ENCODE measurements around the gene PRR36. TPM values are rescaled to one million over a fixed set of nuclear protein-coding genes. Genes with fewer than 3 reads are reported as not detected.
"Not testable (repeated sequence)": the region's sequence is repeated elsewhere in the genome, so short reads cannot be mapped to it uniquely, and the experiment has no call there.

Gene PRR36
- total RNA-seq, 1 experiment from 2014 or later: 21.9 TPM

DNA sequence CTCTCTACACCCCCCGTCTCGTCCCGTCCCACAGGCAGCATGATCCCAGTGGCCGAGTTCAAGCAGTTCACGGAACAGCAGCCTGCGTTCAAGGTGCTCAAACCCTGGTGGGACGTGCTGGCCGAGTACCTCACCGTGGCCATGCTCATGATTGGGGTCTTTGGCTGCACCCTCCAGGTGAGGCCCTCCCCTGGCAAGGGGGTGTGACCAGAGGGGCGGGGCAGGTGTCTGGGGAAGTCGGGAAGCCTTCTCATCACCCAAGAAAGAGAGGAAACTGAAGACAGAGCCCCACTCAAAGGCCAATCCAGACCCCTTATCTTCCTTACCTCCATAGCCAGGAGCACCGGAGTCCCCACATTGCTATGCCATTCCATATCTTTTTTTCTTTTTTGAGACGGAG, 21.4 kb upstream of the PRR36 start (continued):
- TF ChIP-seq ZNF423 (CRISPR knock-in tag; IDR thresholded peaks at IDR 0.05) (no peak), FOXK1 (CRISPR knock-in tag; IDR thresholded peaks at IDR 0.05) (no peak), HMGA2 (CRISPR knock-in tag; IDR thresholded peaks at IDR 0.05) (no peak)
- TF ChIP-seq, protein P1, sequence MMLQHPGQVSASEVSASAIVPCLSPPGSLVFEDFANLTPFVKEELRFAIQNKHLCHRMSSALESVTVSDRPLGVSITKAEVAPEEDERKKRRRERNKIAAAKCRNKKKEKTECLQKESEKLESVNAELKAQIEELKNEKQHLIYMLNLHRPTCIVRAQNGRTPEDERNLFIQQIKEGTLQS (CRISPR knock-in tag; conservative IDR thresholded peaks at IDR 0.05): no peak
- TF ChIP-seq, protein P2, sequence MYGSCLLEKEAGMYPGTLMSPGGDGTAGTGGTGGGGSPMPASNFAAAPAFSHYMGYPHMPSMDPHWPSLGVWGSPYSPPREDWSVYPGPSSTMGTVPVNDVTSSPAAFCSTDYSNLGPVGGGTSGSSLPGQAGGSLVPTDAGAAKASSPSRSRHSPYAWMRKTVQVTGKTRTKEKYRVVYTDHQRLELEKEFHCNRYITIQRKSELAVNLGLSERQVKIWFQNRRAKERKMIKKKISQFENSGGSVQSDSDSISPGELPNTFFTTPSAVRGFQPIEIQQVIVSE (CRISPR knock-in tag; IDR thresholded peaks at IDR 0.05; ENCODE audit: borderline replicate concordance): no peak

DNA sequence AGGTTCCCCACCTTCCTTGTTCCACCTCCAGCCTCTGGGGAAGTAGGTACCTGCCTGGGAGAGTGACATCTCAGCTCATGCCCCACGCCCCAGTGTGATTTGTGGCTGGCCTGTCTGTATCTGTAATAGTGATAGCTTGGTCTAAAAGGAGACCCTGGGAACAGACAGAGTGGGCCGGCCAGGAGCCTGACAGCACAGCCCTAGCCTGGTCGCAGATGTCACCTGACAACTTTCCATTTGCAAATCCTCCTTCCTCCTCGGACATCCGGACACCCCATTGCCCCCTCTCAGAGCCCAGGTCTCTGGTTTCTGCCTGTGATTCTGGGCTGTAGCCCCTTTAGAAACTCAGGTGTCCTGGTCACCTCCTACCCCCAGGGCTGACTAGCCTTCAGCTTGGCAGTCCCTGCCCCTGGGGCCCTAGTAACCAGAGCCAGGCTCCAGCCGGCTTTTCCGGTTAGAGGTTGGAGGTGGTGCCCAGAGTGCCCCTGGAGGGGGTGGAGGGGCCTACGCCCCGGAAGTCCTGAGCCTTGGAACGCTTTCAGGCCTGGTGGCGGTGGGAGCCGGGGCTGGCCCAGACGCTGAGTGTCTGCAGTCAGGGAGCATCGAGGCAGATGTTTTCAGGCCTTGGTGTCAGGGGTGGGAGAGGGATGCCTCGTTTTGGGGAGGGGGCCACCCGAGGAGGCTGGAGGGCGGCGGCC, 20.6 kb upstream of the PRR36 start:
- H3K27ac Mint-ChIP-seq: peak overlapping the region; percentile 57; the same call in 1 of the 2 replicates
- TF ChIP-seq SOX15 (CRISPR knock-in tag; IDR thresholded peaks at IDR 0.05) (no peak), MYBL2 (CRISPR knock-in tag; IDR thresholded peaks at IDR 0.05) (no peak), TEAD4 (CRISPR knock-in tag; IDR thresholded peaks at IDR 0.05) (no peak), ZNF219 (CRISPR knock-in tag; IDR thresholded peaks at IDR 0.05; ENCODE audit: borderline replicate concordance) (no peak), NFATC4 (CRISPR knock-in tag; IDR thresholded peaks at IDR 0.05) (no peak)
- TF ChIP-seq, protein P3, sequence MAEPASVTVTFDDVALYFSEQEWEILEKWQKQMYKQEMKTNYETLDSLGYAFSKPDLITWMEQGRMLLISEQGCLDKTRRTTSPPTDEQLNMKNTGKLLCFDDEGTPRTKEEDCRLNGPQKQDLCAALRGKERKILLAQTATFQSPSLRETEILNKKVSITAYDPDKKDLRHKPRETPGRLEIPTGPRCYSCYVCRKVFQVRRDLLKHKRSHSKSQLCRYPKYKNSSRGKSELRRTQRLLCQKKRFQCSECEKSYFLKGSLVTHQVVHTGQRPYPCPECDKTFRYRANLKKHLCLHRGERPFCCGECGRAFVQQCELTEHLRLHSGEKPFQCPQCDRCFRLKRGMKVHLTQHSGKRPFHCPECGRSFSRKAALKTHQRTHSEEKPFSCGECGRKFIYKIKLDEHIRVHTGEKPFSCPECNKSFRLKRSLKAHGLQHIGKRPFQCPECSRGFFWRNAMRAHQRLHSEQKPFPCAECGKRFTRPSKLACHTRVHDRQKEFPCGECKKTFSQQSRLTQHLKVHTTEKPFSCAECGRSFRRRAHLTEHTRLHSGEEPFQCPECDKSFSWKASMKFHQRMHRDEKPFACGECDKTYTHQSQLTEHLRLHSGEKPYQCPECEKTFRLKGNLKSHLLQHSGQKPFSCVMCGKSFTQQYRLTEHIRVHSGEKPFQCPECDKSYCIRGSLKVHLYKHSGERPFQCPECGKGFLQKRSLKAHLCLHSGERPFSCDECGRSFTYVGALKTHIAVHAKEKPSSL (CRISPR knock-in tag; conservative IDR thresholded peaks at IDR 0.05): no peak
- TF ChIP-seq, protein P4, sequence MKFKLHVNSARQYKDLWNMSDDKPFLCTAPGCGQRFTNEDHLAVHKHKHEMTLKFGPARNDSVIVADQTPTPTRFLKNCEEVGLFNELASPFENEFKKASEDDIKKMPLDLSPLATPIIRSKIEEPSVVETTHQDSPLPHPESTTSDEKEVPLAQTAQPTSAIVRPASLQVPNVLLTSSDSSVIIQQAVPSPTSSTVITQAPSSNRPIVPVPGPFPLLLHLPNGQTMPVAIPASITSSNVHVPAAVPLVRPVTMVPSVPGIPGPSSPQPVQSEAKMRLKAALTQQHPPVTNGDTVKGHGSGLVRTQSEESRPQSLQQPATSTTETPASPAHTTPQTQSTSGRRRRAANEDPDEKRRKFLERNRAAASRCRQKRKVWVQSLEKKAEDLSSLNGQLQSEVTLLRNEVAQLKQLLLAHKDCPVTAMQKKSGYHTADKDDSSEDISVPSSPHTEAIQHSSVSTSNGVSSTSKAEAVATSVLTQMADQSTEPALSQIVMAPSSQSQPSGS (CRISPR knock-in tag; IDR thresholded peaks at IDR 0.05; ENCODE audit: borderline replicate concordance, low read depth): no peak
- TF ChIP-seq, protein P5, sequence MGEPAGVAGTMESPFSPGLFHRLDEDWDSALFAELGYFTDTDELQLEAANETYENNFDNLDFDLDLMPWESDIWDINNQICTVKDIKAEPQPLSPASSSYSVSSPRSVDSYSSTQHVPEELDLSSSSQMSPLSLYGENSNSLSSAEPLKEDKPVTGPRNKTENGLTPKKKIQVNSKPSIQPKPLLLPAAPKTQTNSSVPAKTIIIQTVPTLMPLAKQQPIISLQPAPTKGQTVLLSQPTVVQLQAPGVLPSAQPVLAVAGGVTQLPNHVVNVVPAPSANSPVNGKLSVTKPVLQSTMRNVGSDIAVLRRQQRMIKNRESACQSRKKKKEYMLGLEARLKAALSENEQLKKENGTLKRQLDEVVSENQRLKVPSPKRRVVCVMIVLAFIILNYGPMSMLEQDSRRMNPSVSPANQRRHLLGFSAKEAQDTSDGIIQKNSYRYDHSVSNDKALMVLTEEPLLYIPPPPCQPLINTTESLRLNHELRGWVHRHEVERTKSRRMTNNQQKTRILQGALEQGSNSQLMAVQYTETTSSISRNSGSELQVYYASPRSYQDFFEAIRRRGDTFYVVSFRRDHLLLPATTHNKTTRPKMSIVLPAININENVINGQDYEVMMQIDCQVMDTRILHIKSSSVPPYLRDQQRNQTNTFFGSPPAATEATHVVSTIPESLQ (CRISPR knock-in tag; IDR thresholded peaks at IDR 0.05): no peak
- TF ChIP-seq, protein P6, sequence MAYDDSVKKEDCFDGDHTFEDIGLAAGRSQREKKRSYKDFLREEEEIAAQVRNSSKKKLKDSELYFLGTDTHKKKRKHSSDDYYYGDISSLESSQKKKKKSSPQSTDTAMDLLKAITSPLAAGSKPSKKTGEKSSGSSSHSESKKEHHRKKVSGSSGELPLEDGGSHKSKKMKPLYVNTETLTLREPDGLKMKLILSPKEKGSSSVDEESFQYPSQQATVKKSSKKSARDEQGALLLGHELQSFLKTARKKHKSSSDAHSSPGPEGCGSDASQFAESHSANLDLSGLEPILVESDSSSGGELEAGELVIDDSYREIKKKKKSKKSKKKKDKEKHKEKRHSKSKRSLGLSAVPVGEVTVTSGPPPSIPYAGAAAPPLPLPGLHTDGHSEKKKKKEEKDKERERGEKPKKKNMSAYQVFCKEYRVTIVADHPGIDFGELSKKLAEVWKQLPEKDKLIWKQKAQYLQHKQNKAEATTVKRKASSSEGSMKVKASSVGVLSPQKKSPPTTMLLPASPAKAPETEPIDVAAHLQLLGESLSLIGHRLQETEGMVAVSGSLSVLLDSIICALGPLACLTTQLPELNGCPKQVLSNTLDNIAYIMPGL (CRISPR knock-in tag; IDR thresholded peaks at IDR 0.05): no peak
- TF ChIP-seq, protein P2 (CRISPR knock-in tag; IDR thresholded peaks at IDR 0.05; ENCODE audit: borderline replicate concordance): no peak
- TF ChIP-seq, protein P7, sequence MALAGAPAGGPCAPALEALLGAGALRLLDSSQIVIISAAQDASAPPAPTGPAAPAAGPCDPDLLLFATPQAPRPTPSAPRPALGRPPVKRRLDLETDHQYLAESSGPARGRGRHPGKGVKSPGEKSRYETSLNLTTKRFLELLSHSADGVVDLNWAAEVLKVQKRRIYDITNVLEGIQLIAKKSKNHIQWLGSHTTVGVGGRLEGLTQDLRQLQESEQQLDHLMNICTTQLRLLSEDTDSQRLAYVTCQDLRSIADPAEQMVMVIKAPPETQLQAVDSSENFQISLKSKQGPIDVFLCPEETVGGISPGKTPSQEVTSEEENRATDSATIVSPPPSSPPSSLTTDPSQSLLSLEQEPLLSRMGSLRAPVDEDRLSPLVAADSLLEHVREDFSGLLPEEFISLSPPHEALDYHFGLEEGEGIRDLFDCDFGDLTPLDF (CRISPR knock-in tag; IDR thresholded peaks at IDR 0.05): no peak
- peaks cover 17% of the 10 kb centered on the region for H3K27me3 Mint-ChIP-seq (ENCODE audit: low read depth)
- no peaks in the 10 kb centered on the region for H3K9me3 Mint-ChIP-seq
- H3K4me3 Mint-ChIP-seq: no peak overlapping the region
- ChIA-PET POLR2A (no interaction called here), CTCF (interaction anchor here (0.9 kb wide), 1 partner anchor 26 kb away, joined by 4 read pairs; no protein-coding TSS in a partner anchor)
- H3K36me3 Mint-ChIP-seq: no peaks in the 10 kb centered on the region
- DNase-seq (ENCODE audit: low spot score) (no peak), ATAC-seq (peak; percentile 76)
- H3K4me1 Mint-ChIP-seq: peaks cover 3% of the 10 kb centered on the region; the same call in 1 of the 2 replicates

DNA sequence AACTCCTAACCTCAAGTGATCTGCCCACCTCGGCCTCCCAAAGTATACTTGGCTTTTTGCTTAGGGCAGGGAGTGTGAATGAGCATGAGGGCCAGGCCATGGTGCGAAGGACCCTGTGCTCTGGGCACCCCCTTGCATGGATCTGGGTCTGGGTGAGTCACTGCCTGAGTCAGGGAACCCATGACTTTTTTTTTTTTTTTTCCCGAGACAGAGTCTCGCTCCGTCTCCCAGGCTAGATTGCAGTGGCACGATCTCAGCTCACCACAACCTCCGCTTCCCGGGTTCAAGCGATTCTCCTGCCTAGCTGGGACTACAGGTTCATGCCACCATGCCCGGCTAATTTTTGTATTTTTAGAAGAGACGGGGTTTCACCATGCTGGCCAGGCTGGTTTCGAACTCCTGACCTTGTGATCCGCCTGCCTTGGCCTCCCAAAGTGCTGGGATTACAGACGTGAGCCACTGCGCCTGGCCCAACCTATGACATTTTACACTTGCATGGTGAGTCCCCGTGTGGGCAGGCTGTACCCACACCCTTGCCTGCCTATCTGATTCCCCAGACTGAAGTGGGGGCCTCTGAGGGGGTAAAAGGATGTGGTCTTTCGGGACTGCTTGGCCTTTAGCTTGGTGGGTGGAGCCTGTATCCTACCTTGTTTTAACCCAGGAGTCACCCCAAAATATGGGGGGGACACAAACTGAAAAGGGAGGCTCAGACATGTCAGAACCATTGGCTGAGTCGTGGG, 19.3 kb upstream of the PRR36 start:
- H3K4me1 Mint-ChIP-seq; H3K4me3 Mint-ChIP-seq; H3K27ac Mint-ChIP-seq; H3K36me3 Mint-ChIP-seq; ATAC-seq; DNase-seq (ENCODE audit: low spot score); H3K9me3 Mint-ChIP-seq: not testable (repeated sequence)
- H3K27me3 Mint-ChIP-seq (ENCODE audit: low read depth): peaks cover 29% of the 10 kb centered on the region
- ChIA-PET CTCF (interaction anchor here (0.9 kb wide), 1 partner anchor 25 kb away, joined by 4 read pairs; no protein-coding TSS in a partner anchor), POLR2A (interaction anchor here (0.7 kb wide), 1 partner anchor 356 kb away, joined by 3 read pairs; no protein-coding TSS in a partner anchor)
